AG10803 (cell line): ENCODE measurements around the gene POFUT1.

Experiments used
- DNase-seq: peaks from one replicate; pipeline ENCODE4 v3.0.0; 2010; ENCODE audit warnings: low read depth
- H3K4me3 ChIP-seq: 2 replicates; pipeline ENCODE4 v1.5.1; 2011; ENCODE audit warnings: mild to moderate bottlenecking, low read length, control low read depth
- TF ChIP-seq, protein P1 (sequence below): conservative IDR thresholded peaks from 2 replicates; pipeline ENCODE4 v1.5.1; 2011; ENCODE audit warnings: mild to moderate bottlenecking, low read length, control low read depth, inconsistent platforms

POFUT1 gene

DNA sequence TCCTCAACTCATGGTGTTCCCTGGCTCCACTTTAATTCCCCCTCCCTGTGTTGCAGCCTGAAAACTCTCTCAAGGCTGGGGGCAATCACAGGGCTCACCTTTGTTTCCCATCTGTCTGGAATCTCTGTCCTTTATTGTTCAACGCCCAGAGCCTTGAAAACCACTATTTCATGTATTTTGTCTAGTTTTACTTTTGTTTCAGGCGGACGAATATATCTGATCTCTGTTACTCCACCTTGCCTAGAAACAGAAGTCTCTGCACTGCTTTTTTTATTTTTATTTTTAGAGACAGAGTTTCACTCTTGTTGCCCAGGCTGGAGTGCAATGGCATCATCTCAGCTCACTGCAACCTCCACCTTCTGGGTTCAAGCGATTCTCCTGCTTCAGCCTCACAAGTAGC lies 27.7 kb upstream of the POFUT1 start:
- DNase-seq: no peak
- H3K4me3 ChIP-seq: no peak overlapping the region
- TF ChIP-seq, protein P1, sequence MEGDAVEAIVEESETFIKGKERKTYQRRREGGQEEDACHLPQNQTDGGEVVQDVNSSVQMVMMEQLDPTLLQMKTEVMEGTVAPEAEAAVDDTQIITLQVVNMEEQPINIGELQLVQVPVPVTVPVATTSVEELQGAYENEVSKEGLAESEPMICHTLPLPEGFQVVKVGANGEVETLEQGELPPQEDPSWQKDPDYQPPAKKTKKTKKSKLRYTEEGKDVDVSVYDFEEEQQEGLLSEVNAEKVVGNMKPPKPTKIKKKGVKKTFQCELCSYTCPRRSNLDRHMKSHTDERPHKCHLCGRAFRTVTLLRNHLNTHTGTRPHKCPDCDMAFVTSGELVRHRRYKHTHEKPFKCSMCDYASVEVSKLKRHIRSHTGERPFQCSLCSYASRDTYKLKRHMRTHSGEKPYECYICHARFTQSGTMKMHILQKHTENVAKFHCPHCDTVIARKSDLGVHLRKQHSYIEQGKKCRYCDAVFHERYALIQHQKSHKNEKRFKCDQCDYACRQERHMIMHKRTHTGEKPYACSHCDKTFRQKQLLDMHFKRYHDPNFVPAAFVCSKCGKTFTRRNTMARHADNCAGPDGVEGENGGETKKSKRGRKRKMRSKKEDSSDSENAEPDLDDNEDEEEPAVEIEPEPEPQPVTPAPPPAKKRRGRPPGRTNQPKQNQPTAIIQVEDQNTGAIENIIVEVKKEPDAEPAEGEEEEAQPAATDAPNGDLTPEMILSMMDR: no peak

DNA sequence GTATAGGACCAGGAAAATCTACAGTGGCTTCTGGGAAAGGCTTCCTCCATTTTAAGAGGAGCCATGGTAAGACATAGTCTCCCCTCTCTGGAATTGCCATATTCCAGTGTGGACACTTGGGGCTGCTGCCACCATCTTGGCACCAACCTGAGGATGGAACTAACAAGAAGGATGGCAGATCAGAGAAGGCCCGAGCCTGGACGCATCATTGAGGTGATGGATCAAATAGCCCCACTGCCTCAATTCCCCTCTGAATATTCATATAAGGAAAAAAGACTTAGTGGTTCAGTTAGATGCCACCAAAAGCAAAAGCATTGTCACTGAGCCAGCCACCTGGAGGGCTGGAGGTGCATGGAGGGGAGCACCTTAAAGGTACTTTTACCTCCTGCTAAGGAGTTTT lies 26.1 kb upstream of the POFUT1 start:
- DNase-seq: no peak
- H3K4me3 ChIP-seq: no peak overlapping the region
- TF ChIP-seq, protein P1: no peak

DNA sequence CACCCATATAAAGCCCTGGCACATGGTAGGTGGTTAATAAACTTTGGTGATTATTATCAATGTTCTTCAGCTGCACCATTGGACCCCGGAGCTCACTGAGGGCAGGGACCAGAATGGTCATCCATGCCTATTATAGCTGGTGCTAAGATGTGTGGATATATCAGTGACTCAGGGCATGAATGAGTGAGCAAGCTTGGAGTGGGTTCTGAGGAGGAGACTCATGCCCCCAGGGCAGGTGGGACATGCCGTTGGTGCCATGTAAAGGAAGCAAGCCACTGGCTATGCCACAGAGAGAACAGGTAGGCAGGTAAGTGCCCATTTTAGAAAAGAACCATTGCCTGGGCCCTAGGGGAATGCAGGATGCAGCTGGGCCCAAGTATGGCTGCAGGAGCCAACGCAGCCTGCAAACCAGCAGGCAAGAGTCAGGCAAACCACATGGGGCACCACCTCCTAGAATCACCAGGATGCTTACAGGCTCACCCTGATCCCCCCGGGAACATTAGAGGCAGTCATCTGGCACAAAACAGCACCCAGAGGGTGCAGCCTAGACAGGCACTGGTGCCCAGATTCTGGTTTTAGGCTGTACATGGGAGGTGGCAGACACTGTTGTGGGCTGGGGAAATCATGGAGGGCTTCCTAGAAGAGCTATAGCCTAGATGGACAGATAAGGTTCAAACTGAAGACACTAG lies 23.6 kb upstream of the POFUT1 start:
- H3K4me3 ChIP-seq: no peak overlapping the region
- DNase-seq: no peak
- TF ChIP-seq, protein P1: no peak

DNA sequence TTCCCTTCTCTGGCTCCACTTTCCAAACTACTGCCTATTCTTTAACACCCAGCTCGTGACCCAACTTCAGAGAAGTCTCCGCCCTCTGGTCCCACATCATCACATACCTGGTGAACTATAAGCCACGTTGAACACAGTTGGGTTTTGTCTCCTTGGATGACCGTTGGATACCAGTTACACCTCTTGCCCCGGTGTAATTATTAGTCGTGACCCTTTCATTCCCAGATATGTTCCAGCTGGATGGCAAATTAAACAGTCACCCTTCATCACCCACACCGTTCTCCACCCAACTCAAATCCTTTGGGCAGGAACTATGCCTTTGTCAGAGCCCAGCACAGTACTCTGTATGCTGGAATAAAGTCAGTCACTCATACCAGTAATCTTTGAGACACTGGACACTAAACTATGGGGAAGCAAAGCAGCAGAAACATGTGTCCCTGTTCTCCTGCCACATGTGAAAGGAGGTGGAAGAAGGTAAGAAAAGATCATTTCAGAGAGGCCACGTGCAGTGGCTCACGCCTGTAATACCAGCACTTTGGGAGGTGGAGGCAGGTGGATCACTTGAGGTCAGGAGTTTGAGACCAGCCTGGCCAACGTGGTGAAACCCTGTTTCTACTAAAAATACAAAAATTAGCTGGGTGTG lies 22.6 kb upstream of the POFUT1 start:
- no peak for DNase-seq
- TF ChIP-seq, protein P1: no peak
- H3K4me3 ChIP-seq: no peak overlapping the region

DNA sequence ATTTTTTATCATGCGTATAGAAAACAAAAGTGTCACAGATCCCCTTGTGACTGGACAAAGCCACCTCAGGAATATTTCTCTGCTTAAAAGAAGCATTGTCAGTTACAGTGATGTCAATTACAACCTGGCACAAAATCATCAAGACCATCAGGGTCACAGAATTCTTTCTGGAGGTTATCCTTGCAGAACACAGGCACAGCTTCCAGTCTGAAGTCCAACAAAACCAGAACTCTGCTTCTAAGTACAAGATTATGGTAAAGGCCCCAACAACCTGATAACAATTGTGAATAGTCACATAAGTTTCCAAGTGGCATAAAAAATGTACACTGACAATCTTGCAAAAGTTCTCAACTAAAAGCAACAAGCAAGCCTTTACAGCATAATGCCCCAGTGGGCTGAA lies 21.2 kb upstream of the POFUT1 start:
- no peak overlapping the region for H3K4me3 ChIP-seq
- TF ChIP-seq, protein P1: no peak
- no peak for DNase-seq

DNA sequence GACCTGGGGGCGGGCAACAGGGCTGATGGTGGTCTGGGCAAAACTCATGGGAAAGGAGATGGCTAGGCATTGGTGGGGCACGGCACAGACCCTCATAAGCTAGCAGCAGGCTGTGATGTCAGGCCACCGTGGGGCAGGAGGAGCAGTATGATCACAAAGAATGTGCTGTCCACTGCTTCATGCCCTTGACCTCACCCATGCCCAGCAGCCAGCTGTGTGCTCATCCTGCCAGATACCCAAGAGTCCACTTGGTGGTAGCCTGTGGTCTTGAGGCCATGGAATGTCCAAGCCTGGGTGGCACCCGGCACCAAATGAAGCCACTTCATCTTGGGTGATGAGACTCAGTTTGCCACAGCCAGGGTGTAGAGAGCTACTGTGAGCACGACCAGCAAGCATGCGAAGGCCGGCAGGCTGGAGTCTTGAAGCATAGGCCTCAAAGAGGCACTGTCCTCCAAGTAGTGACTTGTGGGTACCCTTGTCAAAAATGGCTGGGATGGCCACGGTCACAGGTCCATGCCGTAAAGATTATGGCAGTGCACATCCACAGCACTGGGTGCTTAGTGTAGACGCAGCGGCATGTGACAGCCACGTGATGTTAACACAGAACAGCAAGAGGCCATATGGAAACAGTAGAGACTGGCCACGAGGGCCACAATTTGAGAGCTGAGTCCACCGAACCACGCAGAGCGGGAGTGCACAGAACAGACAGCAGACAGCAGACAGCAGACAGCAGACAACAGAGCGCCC lies 19.1 kb upstream of the POFUT1 start:
- no peak overlapping the region for H3K4me3 ChIP-seq
- TF ChIP-seq, protein P1: no peak
- no peak for DNase-seq

DNA sequence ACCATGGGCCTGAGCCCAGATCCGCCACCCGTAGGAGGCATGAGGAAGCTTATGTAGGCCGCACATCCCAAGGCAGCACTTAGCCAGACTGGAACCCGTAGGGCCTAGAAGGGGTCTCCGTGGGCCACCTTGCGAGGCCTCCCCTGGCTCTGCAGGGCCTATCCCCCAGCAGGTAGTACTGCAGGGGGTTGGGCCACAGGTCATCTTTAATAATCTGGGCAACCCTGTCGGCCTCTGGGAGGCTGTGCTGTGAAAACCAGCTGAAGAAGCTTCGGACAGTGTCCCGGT lies 18.6 kb upstream of the POFUT1 start:
- TF ChIP-seq, protein P1: no peak
- DNase-seq: no peak
- H3K4me3 ChIP-seq: no peak overlapping the region; the same call in 1 of the 2 replicates
